HG02623 (cell line): Measurements from ENCODE around the gene SVIL.
"Not testable (repeated sequence)": the region's sequence is repeated elsewhere in the genome, so short reads cannot be mapped to it uniquely, and the experiment has no call there.

Source experiments
- ATAC-seq: cut with Tn5 transposase; IDR thresholded peaks from one replicate; pipeline ENCODE4 v1.9.1; 2021; ENCODE audit warnings: moderate library complexity; ENCODE audit not compliant: unreplicated experiment

Gene SVIL

DNA sequence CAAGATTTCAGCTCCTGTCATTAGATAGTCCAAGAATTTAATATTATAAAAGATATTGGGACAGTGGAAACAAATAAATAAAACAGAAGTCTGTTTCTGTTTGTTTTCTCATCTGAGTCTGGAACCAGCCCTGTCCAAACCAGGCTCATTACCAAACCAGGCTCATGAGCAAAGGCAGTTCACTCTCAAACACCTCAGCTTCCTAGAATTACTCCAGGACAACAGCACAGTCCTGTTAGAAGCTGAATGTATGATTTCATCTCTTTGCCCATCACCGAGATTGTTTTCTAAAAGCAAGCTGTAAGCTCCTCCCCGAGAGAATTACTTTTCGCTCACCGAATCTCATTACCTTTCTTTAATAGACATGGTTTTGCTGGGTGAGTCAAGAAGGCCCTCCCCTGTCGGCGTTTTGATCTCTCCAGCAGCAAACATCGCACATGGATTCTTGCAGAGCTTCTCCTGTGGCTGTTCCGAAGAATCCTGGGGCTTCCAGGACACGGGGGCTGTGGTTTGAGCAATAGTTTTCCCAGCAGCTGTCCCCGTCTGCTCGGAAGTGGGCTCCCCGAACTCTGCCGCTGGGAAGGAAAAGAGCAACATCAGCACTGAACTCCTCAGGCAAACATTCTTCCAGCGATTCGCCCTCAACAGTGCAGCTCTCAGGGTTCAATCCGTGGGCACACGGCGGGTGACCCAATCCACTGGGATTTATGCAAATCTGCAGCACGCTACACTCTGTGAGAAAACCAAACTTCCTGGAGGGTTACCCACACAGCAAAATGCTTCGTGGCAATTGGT is 112.5 kb downstream of the SVIL start:
- no peak for ATAC-seq

- ATAC-seq, result no peak
These were observed 115.1 kb downstream of the SVIL start for GRCh38 chr10:29519659-29520058.

GRCh38 chr10:29517352-29517923 is 117.3 kb downstream of the SVIL start:
- ATAC-seq, result no peak

- not testable (repeated sequence) for ATAC-seq
These were observed 118.3 kb downstream of the SVIL start for GRCh38 chr10:29516309-29516932.

DNA sequence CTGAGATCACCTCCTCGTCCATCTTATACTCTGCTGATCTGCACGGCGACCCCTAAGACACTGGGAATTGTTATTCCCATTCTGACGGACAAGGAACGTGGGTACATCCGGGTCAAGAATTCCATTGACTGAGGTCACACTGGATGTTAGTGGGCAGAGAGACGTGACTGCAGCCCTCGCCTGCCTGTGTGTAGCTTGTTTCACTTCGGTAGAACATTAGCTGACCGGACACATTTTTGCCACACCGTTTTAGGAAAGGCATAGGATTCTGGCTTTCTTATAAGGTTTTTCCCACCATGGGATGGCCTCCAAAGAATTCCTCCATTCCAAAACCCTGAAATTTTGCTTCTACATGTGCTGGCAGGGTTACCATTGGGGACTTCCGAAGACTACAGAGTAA is 118.9 kb downstream of the SVIL start:
- not testable (repeated sequence) for ATAC-seq

- ATAC-seq, result not testable (repeated sequence)
These were observed 119.7 kb downstream of the SVIL start for GRCh38 chr10:29515104-29515503.

GRCh38 chr10:29514306-29514705 is 120.5 kb downstream of the SVIL start:
- ATAC-seq, result no peak

- no peak for ATAC-seq
These were observed 122.3 kb downstream of the SVIL start for GRCh38 chr10:29512425-29512974.

DNA sequence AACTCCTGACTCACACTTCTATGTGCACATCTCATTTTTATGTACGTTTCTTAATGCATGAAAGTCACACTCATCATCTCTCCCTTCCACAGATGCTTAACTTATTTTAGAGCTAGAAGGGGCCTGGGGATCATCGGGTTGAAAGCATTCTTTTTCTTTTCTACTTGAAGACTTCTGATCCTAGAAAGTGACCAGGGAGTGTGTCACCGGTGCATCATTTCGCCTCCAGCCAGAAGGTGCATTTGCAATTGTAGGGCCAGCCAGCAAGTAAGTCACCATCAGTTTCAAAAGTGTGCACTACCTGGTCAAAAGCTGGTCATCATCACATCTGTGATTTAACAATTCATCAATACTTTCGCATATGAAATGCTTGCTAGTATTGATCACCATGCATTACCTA is 123.0 kb downstream of the SVIL start:
- not testable (repeated sequence) for ATAC-seq

- ATAC-seq, result not testable (repeated sequence)
These were observed 124.2 kb downstream of the SVIL start for GRCh38 chr10:29510483-29511157.

- ATAC-seq, result no peak
These were observed 126.1 kb downstream of the SVIL start for GRCh38 chr10:29508554-29509244.

- not testable (repeated sequence) for ATAC-seq
These were observed 127.0 kb downstream of the SVIL start for GRCh38 chr10:29507750-29508149.

GRCh38 chr10:29506324-29506921 is 128.3 kb downstream of the SVIL start:
- not testable (repeated sequence) for ATAC-seq

DNA sequence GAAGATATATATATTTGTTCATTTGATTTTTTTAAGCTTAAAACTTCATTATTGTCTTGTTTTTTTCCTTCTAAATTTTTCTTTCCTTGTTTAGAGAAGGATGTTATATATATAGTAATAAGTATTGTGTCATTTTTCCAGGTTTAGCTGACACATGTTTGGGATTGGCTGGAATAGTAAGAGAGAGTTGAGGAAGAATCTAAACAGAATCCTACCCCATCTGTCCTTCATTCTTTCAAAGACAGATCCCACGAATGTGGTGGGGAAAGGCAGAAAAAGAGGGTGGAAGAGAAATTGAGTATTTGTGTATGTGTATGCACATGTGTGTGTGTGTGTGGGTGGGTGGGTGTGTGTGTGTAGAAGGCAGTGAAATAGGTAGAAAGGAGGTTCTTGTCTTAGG is 132.4 kb downstream of the SVIL start:
- ATAC-seq, result no peak

DNA sequence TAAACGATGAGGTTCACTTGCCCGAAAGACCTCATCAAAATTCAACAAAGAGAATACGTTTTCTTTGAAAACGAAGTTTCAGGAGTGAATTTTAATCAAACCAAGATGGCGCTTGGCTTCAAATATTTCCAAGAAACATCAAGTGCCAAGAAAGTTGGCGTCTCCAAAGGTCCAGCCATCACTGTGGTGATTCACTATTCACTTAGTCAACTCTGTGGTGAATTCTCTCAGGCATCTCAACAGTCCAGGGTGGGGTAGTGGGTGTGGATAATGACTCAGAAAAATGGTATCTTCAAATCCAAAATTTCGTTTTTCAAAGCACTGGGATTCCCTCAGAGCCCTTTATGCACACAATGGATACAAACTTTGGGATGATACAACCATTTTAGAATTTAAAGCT is 133.1 kb downstream of the SVIL start:
- ATAC-seq, result no peak

- ATAC-seq, result no peak
These were observed 134.7 kb downstream of the SVIL start for GRCh38 chr10:29499993-29500537.

DNA sequence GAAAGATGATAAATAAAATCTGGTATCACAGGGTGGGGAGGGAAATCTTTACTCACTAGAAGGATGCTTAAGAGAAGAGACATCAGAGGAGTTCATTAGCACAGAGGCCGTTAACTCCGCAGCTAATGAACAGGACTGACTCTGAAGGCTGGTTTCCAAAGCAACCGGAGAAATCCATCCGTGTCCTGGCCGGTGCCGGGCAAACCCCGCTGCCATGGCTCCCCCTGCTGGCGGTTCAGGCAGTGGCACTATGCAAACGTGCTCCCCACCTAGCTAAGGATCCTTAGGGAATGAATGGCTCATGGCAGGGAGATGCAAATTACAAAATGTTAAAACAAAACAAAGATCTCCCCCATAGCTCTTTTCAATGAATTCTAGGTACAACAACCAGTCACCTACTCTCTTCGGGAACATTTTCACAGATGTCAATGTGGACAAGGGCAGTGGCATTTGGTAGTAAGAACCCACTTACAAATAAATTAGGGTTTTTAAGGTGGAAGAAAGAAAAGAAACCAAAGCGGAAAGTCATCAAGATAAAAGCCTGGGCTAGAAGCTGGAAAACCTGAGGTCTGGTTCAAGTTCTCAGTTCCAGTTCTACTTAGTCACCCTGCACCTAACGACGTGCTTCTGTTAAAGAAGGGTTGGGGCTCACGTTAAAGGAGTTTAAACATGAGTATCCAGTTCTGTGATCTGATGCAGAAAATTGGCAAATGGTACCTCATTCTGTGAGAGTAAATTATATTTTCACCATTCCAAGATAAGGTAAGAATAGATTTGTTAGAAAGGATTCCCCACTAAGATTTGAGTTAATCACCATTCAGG is 138.2 kb downstream of the SVIL start:
- ATAC-seq, result no peak

DNA sequence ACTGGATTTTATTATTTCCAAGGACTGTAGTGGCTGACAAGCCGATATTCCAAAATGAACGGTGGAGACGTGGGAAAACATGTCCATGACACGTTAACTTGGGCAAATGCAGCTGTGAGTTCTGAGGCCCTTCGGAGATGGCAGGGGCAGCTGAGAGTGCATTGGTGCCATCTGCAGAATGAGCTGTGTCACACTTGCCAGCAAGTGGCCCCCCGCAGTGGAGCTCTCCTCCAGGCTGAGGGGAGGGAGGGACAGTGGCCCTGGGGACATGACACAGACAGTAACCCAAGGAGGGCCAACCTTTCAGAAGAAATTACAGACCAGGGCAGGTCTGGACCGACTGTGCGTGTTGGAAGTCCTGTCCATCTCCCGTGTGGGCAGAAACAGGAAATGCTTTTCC is 139.4 kb downstream of the SVIL start:
- ATAC-seq, result no peak

DNA sequence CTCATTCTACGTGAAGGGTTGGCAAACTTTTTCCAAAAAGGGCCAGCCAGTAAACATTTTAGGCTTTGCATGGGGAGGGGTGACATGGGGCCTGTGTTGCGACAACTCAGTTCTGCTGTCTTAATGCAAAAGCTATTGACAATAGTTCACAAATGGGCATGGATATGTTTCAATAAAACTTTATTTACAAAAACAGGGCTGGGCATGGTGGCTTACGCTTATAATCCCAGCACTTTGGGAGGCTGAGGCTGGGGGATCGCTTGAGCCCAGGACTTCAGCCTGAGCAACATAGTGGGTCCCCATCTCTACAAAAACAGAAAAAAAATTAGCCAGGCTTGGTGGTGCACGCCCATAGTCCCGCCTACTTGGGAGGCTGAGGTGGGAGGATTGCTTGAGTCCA is 141.1 kb downstream of the SVIL start:
- no peak for ATAC-seq
